HG03025 (cell line): ENCODE measurements around the gene TNRC6C.
"Not testable (repeated sequence)": the region's sequence is repeated elsewhere in the genome, so short reads cannot be mapped to it uniquely, and the experiment has no call there.

Source experiments
- ATAC-seq: cut with Tn5 transposase; IDR thresholded peaks from one replicate; pipeline ENCODE4 v1.9.1; 2021; ENCODE audit warnings: mild to moderate bottlenecking, moderate library complexity; ENCODE audit not compliant: unreplicated experiment, low FRiP score

Gene TNRC6C

DNA sequence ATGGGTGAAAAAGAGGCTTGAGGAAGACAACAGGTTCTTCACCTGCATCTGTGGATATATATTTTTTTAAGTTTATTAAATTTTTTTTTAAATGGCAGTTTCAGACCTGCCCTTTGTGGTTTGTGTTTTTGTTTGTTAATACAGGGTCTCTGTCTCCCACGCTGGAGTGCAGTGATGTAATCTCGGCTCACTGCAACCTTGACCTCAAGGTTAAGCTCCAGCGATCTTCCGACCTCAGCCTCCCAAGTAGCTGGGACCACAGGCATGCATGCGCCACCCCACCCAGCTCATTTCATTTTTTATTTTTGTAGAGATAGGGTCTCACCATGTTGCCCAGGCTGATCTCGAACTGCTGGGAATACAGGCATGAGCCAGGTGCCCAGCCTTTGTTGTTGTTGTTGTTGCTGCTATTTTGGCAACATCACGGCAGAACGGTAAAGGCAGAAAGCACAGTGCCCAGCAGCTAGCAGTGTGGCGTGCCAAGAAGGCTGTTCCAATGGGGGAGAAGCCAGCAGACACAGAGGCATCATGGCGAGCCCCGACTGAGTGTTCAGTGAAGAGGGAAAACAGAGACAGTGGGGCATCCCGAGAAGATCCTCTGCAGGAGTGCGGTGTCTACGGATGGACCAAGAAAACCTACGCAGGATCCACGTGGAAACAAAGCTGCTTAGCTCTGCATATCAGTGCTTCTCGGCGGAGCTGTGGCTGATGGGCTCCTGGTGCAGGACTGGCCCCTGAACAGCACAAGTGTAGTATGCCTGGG, 150.4 kb downstream of the TNRC6C start:
- ATAC-seq = no peak

- no peak for ATAC-seq
Measured at GRCh38 chr17:78109489-78109761, 150.9 kb downstream of the TNRC6C start.

DNA sequence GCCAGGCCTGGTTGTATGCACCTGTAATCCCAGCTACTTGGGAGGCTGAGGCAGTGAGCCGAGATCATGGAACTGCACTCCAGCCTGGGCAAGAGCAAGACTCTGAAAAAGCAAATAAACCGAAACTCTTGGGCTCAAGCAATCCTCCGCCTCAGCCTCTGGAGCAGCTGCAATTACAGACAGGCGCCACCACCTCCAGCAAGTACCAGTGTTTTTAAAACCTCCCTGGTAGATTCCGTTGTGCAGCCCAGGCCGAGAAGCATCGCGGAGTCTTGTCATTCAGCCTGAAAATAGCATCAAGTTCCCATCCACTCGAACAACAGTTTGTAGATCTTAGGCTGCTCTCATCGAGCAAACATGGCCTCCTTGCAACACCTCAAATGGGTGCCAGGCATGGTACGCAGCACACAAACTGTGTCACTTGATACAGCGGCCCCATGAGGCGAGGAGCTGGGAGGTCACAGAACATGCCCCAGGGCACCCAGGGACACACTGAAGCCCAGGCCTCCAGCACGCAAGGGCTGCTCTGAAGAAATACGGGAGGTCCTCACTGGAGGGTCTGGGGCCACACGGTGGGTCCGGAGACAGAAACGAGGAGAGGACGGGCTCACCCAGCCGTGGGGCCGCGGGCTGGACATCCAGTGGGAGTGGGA, 152.0 kb downstream of the TNRC6C start:
- ATAC-seq = no peak

DNA sequence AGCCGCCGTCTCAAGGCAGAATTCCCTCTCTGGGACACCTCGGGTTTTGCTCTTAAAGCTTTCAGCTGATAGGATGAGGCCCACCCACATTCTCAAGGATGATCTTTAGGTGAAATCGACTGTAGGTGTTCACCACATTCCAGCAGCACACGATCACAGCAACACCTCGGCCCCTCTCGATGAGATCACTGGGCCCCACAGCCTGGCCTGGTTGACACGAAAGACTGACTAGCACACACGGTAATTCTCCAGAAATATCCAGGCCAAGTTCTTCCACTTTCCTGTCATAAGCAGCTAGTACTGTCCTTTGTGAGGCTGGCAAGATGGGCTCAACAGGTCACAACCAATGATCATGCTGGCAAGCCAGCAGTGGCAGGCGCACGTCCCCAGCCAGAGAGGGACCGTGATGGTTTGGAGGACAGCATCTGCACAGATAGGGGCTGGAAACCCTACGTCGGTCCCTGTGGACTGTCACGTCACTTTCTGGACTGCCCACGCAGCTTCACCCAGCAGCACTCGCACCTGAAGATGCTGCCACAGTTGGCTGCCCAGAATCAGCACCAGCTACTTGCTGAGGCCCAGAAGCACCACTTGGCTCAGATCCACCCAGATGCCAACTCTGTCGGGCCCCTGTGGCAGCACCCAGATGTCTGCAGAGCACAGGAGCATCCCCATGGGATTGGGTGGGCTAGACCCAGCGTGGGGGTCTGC, 152.7 kb downstream of the TNRC6C start:
- ATAC-seq = no peak

DNA sequence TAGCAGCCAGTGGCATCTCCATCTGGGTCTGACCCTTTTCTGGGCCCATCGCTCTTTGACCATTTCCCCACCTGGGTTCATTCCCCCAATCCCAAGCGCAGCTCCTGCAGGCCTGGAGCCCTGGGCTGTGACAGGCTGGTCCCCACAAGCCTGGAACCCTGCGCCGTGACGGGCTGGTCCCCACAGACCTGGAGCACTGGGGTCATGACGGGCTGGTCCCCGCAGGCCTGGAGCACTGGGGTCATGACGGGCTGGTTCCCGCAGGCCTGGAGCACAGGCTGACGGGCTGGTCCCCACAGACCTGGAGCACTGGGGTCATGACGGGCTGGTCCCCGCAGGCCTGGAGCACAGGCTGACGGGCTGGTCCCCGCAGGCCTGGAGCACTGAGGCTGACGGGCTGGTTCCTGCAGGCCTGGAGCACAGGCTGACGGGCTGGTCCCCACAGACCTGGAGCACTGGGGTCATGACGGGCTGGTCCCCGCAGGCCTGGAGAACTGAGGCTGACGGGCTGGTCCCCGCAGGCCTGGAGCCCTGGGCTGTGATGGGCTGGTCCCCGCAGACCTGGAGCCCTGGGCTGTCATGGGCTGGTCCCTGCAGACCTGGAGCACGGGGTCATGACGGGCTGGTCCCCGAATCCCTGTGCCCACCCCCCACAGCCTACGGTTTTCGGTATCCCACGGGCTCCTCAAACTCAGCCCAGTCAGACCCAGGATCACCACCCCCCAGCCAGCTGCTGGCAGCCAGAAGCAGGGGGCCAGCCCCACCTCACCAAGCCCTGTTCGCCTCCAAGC, 153.4 kb downstream of the TNRC6C start:
- ATAC-seq = no peak

DNA sequence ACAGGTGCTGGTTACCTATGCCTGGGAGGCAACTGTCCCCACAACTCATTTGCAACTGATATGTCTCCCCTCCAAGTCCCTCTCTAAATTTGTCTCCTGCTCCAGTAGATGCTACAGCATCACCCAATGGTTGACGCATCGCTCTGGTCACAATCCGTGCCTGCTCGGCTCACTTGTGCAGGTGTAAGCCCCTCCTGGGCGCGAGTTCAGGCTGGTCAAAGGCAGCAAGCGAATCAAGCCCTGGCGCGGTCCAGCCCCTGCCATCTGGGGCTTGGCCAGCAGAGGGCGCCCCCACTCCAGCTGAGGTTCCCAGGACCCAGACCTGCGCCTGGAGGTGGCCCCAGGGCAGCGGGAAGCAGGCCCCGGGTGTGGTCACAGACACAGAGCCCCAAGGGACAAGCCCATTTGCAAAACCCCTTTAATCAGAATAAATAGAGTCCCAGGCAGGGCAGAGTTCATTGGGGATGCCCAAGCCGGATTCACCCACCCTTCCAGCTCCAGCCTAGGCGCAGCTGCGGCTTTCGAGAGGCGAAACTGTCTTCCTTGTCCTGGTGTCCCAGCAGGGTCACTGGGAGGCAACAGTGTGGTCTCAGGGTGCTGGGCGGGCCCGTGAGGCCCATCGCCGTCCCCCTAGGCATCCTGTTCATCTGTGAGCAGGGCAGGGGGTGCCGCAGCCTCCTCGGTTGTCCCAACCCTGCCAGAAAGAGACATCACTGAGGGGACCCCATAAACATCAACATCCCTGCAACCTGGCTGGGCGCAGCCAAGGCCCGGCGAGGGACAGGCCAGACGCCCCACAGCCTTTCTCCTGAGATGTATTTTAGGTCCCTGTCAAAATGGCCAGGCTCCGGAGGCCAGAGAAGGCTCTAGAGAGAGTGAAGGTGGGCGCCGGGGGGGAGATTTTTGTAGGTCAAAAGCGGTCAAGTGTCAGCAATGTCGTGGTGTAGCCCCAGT, 154.3 kb downstream of the TNRC6C start:
- ATAC-seq = no peak

GRCh38 chr17:78113804-78114785, 155.6 kb downstream of the TNRC6C start:
- no peak for ATAC-seq

GRCh38 chr17:78114831-78115723, 156.6 kb downstream of the TNRC6C start:
- no peak for ATAC-seq

GRCh38 chr17:78115803-78116202, 157.3 kb downstream of the TNRC6C start:
- ATAC-seq = not testable (repeated sequence)

- ATAC-seq = no peak
Measured at GRCh38 chr17:78116411-78116810, 157.9 kb downstream of the TNRC6C start.

DNA sequence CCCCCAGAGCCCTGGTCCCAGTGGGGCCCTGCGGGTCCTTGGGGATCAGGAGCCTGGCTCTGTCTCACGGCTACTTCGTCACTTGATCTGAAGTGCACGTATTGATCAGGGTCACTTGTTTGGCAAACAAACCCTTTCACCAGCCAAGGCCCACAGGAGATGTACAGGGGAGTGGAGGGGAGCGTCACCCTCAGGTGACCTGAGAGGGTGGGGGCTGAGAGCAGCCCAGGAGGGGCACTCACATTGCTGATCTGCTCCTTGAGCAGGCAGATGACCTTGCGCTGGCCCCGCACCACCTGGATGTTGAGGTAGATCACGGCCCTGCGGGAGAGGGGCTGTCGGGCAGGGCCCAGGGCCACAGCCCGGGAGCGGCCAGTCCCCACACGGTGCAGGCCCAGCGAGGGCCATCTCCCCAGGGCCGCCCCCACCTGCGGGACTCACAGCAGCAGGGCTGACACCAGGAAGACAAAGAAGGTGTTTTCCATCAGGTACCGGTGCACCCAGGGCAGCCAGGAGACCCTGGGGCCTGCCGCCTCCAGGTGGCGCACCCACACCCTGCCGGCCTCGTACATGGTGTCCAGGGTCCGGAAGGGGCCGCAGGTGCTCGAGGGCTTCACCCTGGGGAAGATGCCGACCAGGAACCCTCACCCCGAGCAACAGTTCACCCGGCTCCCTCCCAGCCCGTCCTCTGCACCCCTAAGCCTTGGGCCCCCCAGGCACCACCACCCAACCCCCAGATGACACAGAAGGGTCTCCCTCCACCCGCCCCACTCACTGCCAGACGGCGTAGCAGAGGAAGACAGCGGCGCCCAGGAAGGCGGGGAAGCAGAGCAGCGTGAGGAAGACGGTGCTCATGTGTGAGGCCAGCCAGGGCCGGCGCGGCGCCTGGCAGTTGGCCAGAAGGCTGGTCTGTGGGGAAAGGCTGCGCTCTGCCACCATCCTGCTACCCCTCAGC, 158.8 kb downstream of the TNRC6C start:
- ATAC-seq = no peak

DNA sequence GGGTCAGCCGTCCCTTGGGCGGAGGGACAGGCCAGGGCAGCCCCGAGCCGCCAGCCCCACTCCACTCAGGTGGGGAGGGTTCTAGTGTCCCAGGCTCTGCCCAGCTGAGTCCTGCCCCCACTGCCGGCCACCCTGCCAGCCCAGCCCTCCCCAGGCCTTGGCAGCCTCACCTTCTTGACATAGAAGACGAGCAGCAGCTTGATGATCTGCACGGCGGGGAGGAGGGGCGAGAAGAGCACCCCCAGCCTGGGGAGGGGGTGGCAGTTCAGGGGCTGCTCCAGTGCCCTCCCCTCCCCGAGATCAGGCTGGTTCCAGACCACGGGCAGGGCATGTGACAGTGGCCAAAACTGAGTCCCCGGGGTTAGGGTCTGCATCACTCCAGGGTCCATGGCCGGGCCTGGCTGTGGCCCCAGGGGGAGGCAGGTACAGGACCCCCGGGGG, 160.3 kb downstream of the TNRC6C start:
- no peak for ATAC-seq

GRCh38 chr17:78120537-78120936, 162.0 kb downstream of the TNRC6C start:
- no peak for ATAC-seq

DNA sequence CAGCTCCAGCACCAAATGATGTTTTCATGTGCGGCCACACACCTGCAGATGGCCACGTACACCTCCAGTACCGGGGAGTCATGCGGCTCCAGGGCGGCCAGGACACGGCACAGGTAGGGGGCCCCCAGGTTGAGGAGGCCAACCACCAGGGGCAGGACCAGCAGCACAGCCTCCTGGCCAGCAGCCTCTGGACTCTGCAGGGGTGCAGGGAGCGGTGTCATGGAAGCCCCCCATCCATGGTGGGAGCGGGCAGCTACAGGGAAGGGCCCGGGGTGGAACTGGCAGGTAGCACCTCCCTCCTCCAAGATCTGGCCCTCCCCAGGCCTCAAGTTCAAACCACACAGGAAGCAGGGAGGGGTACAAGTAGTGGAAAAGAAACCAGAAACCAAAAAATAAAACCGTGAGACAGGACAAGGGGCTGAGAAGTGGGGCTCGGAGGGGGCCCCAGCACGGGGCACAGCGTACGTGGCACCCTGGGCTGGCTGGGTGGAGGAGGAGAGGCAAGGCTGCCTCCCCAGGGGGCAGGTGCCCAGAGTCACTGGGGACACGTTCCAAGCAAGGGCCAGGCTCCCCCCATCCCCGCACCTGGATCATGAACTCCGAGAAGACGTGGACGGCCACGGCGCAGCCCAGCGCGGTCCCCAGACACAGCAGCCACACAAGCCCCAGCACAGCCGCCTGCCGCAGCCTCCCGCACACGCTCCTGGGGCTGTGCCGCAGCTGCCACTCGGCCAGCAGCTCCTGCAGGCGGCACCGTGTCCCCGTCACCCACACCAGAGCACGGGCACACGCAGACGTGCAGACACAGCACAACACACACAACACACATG, 162.7 kb downstream of the TNRC6C start:
- no peak for ATAC-seq

GRCh38 chr17:78121801-78122215, 163.3 kb downstream of the TNRC6C start:
- no peak for ATAC-seq
